B cell (primary cell): ENCODE results near the gene SELL. TPM values are rescaled to one million over a fixed set of nuclear protein-coding genes. Genes with fewer than 3 reads are reported as not detected.
A peak's percentile ranks its signal among the peaks of the same experiment; 100 is the strongest.

Experiments
- ATAC-seq: fragments of 200-7000 bp; cut with Tn5 transposase; one replicate; pipeline ENCODE4 v1.10.0; 2021; ENCODE audit warnings: low read depth, mild to moderate bottlenecking, moderate number of reproducible peaks, moderate library complexity
- CTCF ChIA-PET: fragments of 350-600 bp; sonication (Branson Sonifier 250); formaldehyde crosslinking; loops from one replicate; lab custom pipeline; 2021; ENCODE audit warnings: antibody characterized with exemption, inconsistent platforms; lab: Charles Lee
- POLR2A ChIA-PET: fragments of 350-600 bp; sonication (Branson Sonifier 250); formaldehyde crosslinking; loops from one replicate; lab custom pipeline; 2021; ENCODE audit warnings: antibody characterized with exemption; lab: Charles Lee
- DNase-seq: peaks from one replicate; pipeline ENCODE4 v3.0.0; 2013
- H2AFZ ChIP-seq: 2 replicates; pipeline ENCODE4 v1.6.1; 2012; ENCODE audit warnings: mild to moderate bottlenecking, low read depth, low read length; ENCODE audit not compliant: insufficient read depth, poor library complexity, severe bottlenecking
- H3K27ac ChIP-seq, 2 donors: 1 replicate in 1 of 2; 2 replicates in 1 of 2; pipeline ENCODE4 v1.5.1; 2012 to 2013; ENCODE audit warnings: low read length in 2 of 2, mild to moderate bottlenecking in 2 of 2, moderate library complexity in 1 of 2
- H3K27me3 ChIP-seq, 4 experiments: fragments of 200-600 bp in 1 of 4; sonication (generic) in 1 of 4; replicated peaks in 1 of 4; 1 replicate in 2 of 4; 2 replicates in 2 of 4; pipeline versions ENCODE4 v1.6.1 to v1.7.0; 2013 to 2016; ENCODE audit warnings: low read length in 3 of 4, mild to moderate bottlenecking in 2 of 4, mixed read lengths in 1 of 4, moderate library complexity in 1 of 4; ENCODE audit not compliant: insufficient read depth in 4 of 4, control insufficient read depth in 3 of 4; ENCODE audit errors: control extremely low read depth in 1 of 4
- H3K36me3 ChIP-seq, 2 experiments: replicated peaks in 1 of 2; 1 replicate in 1 of 2; 2 replicates in 1 of 2; pipeline versions ENCODE4 v1.6.1 to v1.7.1; 2013; ENCODE audit warnings: low read length in 1 of 2; ENCODE audit not compliant: insufficient read depth in 2 of 2, control insufficient read depth in 1 of 2; ENCODE audit errors: control extremely low read depth in 1 of 2, extremely low read depth in 1 of 2
- H3K4me1 ChIP-seq, 2 donors: fragments of 200-600 bp in 1 of 2; sonication (generic) in 1 of 2; 1 replicate in 1 of 2; 2 replicates in 1 of 2; pipeline versions ENCODE4 v1.5.1 to v1.6.1; 2013 to 2017; ENCODE audit warnings: low read length in 2 of 2; ENCODE audit not compliant: control insufficient read depth in 2 of 2, insufficient read depth in 2 of 2
- H3K4me2 ChIP-seq: replicated peaks from 2 replicates; pipeline ENCODE3; 2012; ENCODE audit warnings: mild to moderate bottlenecking, low read depth, low read length; ENCODE audit not compliant: poor library complexity, severe bottlenecking
- H3K4me3 ChIP-seq, 5 experiments: fragments of 200-600 bp in 1 of 5; sonication (generic) in 1 of 5; 1 replicate in 3 of 5; 2 replicates in 2 of 5; pipeline versions ENCODE4 v1.5.1 to v1.7.0; 2011 to 2016; ENCODE audit warnings: low read length in 4 of 5, mild to moderate bottlenecking in 4 of 5, low read depth in 2 of 5, control low read depth in 1 of 5, moderate library complexity in 1 of 5; ENCODE audit not compliant: insufficient read depth in 1 of 5; ENCODE audit errors: control extremely low read depth in 1 of 5, extremely low read depth in 1 of 5
- H3K79me2 ChIP-seq: fragments of 200-600 bp; sonication (generic); one replicate; pipeline ENCODE4 v1.6.0; 2016; ENCODE audit warnings: low read length; ENCODE audit not compliant: control insufficient read depth, insufficient read depth
- H3K9ac ChIP-seq: fragments of 200-600 bp; sonication (generic); 2 replicates; pipeline ENCODE4 v1.6.1; 2017; ENCODE audit warnings: mild to moderate bottlenecking, low read length, moderate library complexity
- H3K9me3 ChIP-seq, 3 donors: one replicate each; pipeline versions ENCODE4 v1.6.1 to v1.7.1; 2013; ENCODE audit warnings: low read length in 2 of 3; ENCODE audit not compliant: control insufficient read depth in 2 of 3, insufficient read depth in 1 of 3; ENCODE audit errors: control extremely low read depth in 1 of 3
- H4K20me1 ChIP-seq: 2 replicates; pipeline ENCODE4 v1.6.0; 2012; ENCODE audit warnings: mild to moderate bottlenecking, low read length; ENCODE audit not compliant: insufficient read depth, control insufficient read depth, poor library complexity, severe bottlenecking
- H3K27ac Mint-ChIP-seq: one replicate; pipeline ENCODE4 v1.8.0; 2021; ENCODE audit warnings: mixed read lengths
- H3K27me3 Mint-ChIP-seq: one replicate; pipeline ENCODE4 v1.8.0; 2021; ENCODE audit warnings: mixed read lengths
- H3K4me1 Mint-ChIP-seq: one replicate; pipeline ENCODE4 v1.8.0; 2021; ENCODE audit warnings: mixed read lengths
- H3K4me3 Mint-ChIP-seq: one replicate; pipeline ENCODE4 v1.8.0; 2021; ENCODE audit warnings: mixed read lengths
- H3K9me3 Mint-ChIP-seq: one replicate; pipeline ENCODE4 v1.8.0; 2022; ENCODE audit warnings: mixed read lengths; ENCODE audit not compliant: insufficient read depth
- EZH2 ChIP-seq: IDR thresholded peaks from 2 replicates; pipeline ENCODE4 v1.6.1; 2012; ENCODE audit warnings: borderline replicate concordance, low read depth, mild to moderate bottlenecking, moderate library complexity, low read length; ENCODE audit not compliant: insufficient read depth, poor library complexity, severe bottlenecking
- WGBS: methylation state at CpG from one replicate; pipeline ENCODE4 v1.1.5; 2013; ENCODE audit warnings: missing lambda C conversion rate; ENCODE audit not compliant: insufficient coverage; 5-methylcytosine and 5-hydroxymethylcytosine counted together
- intact Hi-C: fragments of 100-400 bp; cut with micrococcal nuclease; formaldehyde crosslinking; loops from one replicate; pipeline ENCODE4 v1.10.0; 2022
- polyA plus RNA-seq: library from polyadenylated mRNA; depleted of rRNA; stranded (reverse); fragments of >200 nt; gene quantifications from 2 replicates; pipeline ENCODE4 v1.2.3, GENCODE V29; 2012
- total RNA-seq, 2 donors: library from RNA; stranded (reverse); fragments of 120-200 nt in 1 of 2; gene quantifications; 1 replicate in 1 of 2; 2 replicates in 1 of 2; pipeline versions ENCODE4 v1.2.3 to v1.2.4, GENCODE V29; 2013 to 2022
- TF ChIP-seq, protein P1 (sequence below): fragments of 200-600 bp; IDR thresholded peaks from one replicate; pipeline ENCODE4 v1.8.0; 2022; ENCODE audit warnings: antibody characterized with exemption, mild to moderate bottlenecking

SELL gene
- total and polyA plus RNA-seq, 2 donors (not counting 1 experiment from before 2014, with no cell fraction given), result 250 to 258 TPM

DNA sequence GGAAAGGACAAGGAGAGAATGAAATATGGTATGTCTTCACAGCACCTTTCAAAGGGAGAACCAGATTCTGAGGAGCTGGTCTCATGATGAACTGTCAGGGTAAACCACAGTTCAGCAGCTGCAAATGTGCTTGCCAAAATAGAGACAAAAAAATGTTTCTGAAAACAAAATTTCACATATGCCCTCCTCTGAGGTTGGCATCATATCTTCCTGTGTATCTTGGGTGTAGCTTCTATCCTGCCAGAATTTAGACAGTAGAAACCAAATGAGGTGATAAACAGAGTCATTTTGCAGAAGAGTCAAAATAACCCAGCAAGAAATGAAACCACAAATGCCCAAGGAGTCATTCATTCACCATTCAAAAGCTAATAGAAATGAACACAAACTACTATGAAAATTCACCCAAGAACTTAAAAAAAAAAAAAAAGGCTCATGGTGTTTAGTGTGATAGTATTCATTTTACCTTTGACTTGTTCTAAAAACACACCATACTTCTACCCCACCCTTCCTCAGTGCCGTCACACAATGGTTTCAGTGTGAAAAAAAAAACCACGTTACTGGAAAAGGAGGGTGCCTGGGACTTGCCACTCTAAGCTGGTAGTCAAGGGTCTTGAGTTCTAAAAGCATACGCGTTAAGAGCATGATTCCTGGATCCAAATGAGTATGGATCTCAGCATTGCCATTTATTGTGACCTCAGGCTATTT lies 18.5 kb downstream of the SELL start:
- H3K36me3 ChIP-seq, result peaks cover 10 to 58% of the 10 kb centered on the region in 2 experiments
- peaks cover 19% of the 10 kb centered on the region for H3K79me2 ChIP-seq
- CTCF ChIA-PET, result interaction anchor here (0.6 to 9.8 kb wide), 17 partner anchors 9 to 222 kb away, joined by 3 to 240 read pairs (median 6); partner anchors contain the start of gene SCYL3
- no peaks in the 10 kb centered on the region for H4K20me1 ChIP-seq
- no peak overlapping the region for H3K4me3 ChIP-seq
- DNase-seq (peak; percentile 76), ATAC-seq (peak; percentile 70)
- H3K9me3 Mint-ChIP-seq, result no peaks in the 10 kb centered on the region
- peak overlapping the region; percentile 54 for H3K4me3 Mint-ChIP-seq
- H3K27ac ChIP-seq, result peak overlapping the region; percentile 87 to 88
- H3K27ac Mint-ChIP-seq, result peak overlapping the region; percentile 90
- peak overlapping the region; percentile 10 for H2AFZ ChIP-seq
- WGBS, result 21% methylated on average over 3 of the region's 4 CpGs
- POLR2A ChIA-PET, result interaction anchor here (0.5 to 3.9 kb wide), 7 partner anchors 11 to 91 kb away, joined by 3 to 35 read pairs (median 7); no protein-coding TSS in a partner anchor
- H3K4me1 Mint-ChIP-seq, result peaks cover 91% of the 10 kb centered on the region
- no peaks in the 10 kb centered on the region for H3K27me3 ChIP-seq
- intact Hi-C loops, result loop anchor here (1.0 to 5.0 kb wide), 3 partner anchors 8 to 36 kb away; no protein-coding TSS in a partner anchor
- no peaks in the 10 kb centered on the region for H3K27me3 Mint-ChIP-seq
- peak overlapping the region; percentile 56 for H3K4me2 ChIP-seq
- peak overlapping the region; percentile 12 for H3K9ac ChIP-seq
- TF ChIP-seq, protein P1, sequence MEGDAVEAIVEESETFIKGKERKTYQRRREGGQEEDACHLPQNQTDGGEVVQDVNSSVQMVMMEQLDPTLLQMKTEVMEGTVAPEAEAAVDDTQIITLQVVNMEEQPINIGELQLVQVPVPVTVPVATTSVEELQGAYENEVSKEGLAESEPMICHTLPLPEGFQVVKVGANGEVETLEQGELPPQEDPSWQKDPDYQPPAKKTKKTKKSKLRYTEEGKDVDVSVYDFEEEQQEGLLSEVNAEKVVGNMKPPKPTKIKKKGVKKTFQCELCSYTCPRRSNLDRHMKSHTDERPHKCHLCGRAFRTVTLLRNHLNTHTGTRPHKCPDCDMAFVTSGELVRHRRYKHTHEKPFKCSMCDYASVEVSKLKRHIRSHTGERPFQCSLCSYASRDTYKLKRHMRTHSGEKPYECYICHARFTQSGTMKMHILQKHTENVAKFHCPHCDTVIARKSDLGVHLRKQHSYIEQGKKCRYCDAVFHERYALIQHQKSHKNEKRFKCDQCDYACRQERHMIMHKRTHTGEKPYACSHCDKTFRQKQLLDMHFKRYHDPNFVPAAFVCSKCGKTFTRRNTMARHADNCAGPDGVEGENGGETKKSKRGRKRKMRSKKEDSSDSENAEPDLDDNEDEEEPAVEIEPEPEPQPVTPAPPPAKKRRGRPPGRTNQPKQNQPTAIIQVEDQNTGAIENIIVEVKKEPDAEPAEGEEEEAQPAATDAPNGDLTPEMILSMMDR, result no peak
- TF ChIP-seq EZH2, result no peak
- H3K4me1 ChIP-seq, result peaks cover 98 to 99% of the 10 kb centered on the region in 2 donors
- no peaks in the 10 kb centered on the region for H3K9me3 ChIP-seq

DNA sequence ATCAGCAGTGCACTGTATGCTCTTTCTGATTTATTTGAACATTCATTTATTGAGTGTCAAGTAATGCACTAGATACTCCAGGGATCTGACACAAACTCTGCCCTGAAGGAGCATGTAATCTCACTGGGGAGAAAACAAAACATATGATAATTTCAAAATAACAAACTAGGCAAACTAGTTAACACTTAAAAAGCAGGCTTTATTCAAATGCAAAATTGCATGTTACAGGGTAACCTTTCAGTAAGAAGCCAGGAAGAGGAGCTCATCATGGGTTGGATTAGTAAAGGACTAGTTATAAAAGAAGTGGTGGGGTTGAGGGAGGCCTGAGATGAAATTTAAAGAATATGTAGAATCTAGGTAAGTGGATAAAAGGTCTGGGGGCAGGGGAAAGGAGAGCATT lies 20.9 kb downstream of the SELL start:
- intact Hi-C loops, result loop anchor here (5.0 kb wide), 1 partner anchor 33 kb away; no protein-coding TSS in a partner anchor

More for the DNA sequence above, 20.9 kb downstream of the SELL start:
- peaks cover 33% of the 10 kb centered on the region for H3K79me2 ChIP-seq
- H3K9ac ChIP-seq, result no peak overlapping the region
- POLR2A ChIA-PET, result interaction anchor here (0.8 to 1.3 kb wide), 3 partner anchors 10 to 20 kb away, joined by 3 to 5 read pairs (median 4); no protein-coding TSS in a partner anchor
- no peaks in the 10 kb centered on the region for H3K9me3 ChIP-seq
- no peaks in the 10 kb centered on the region for H3K27me3 ChIP-seq
- peaks cover 93 to 99% of the 10 kb centered on the region in 2 donors for H3K4me1 ChIP-seq
- no peak overlapping the region for H2AFZ ChIP-seq
- DNase-seq, result no peak
- H3K4me3 ChIP-seq, result no peak overlapping the region
- no peaks in the 10 kb centered on the region for H4K20me1 ChIP-seq
- H3K9me3 Mint-ChIP-seq, result no peaks in the 10 kb centered on the region
- H3K27me3 Mint-ChIP-seq, result no peaks in the 10 kb centered on the region
- H3K27ac Mint-ChIP-seq, result peak overlapping the region; percentile 92
- H3K36me3 ChIP-seq, result peaks cover 2 to 38% of the 10 kb centered on the region in 2 experiments
- peak overlapping the region; percentile 87 to 88 for H3K27ac ChIP-seq
- H3K4me3 Mint-ChIP-seq, result peak overlapping the region; percentile 26
- H3K4me2 ChIP-seq, result peak overlapping the region; percentile 29
- TF ChIP-seq, protein P1, result no peak
- no peak for TF ChIP-seq EZH2
- peaks cover 70% of the 10 kb centered on the region for H3K4me1 Mint-ChIP-seq
- no peak for ATAC-seq
- CTCF ChIA-PET, result interaction anchor here (1.9 to 9.8 kb wide), 4 partner anchors 11 to 89 kb away, joined by 4 to 240 read pairs (median 54); no protein-coding TSS in a partner anchor
